IPS-NIHi7 (cell line): ENCODE results near the gene CIC.
"Not testable (repeated sequence)": the region's sequence is repeated elsewhere in the genome, so short reads cannot be mapped to it uniquely, and the experiment has no call there.

Experiments
- DNase-seq: peaks from one replicate; pipeline ENCODE4 v3.0.0; 2012; ENCODE audit warnings: mixed read lengths; ENCODE audit errors: extremely low spot score

CIC gene

GRCh38 chr19:42313096-42313839, 44.2 kb downstream of the CIC start, which contains the start of gene TMEM145:
TMEM145 (plus strand) TSS chr19:42313309; CDS start chr19:42313377, 68 bp downstream.
- peak; percentile 84 for DNase-seq

DNA sequence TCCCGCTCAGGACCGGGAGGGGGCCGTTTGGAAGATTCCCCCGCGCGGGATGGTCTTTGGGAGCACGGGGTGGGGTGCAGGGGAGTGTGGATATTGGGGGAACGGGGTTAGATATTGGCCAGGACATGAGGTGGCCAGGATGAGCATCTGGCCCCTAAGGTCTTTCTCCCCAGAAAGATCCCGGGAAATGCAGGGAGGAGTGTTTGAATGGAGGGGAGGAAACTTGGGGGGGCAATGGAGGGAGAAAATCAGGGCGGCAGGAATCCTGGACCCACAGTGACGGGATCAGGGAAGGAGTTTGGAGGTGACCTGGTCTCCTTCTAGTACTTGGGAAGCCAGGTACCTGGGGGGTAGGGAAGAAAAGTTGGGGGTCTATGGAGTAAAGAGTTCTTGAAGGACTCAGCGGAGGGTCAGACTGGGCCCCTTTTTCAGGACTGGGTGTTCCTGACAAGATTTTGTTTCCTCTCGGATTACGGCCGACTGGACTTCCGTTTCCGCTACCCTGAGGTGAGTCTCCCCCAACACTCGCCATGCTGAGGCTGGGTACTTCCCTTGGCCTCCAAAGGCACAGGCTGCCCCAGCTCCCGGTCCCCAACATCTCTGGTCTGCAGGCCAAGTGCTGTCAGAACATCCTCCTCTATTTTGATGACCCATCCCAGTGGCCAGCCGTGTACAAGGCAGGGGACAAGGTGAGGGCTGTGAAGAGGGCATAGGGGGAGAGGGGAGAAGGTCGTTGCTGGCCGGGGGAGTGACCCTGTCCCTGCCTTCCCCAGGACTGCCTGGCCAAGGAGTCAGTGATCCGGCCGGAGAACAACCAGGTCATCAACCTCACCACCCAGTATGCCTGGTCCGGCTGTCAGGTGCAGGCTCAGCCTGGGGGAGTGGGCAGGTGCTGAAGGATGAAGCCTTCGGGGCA, 45.0 kb downstream of the CIC start:
- no peak for DNase-seq

DNA sequence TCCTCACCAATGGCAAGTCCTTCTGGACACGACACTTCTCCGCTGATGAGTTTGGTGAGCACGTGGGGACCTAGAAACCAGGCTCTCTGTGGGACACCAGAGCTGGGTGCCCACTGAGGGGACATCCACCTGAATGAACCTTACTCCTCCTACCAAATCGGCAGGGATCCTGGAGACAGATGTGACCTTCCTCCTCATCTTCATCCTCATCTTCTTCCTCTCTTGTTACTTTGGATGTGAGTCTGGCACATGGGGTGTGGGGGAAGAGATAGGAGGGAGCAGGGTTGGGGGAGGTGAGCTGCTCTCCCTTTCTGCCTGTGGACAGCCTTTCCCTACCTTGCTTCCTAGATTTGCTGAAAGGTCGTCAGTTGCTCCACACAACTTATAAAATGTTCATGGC, 46.0 kb downstream of the CIC start:
- no peak for DNase-seq

DNA sequence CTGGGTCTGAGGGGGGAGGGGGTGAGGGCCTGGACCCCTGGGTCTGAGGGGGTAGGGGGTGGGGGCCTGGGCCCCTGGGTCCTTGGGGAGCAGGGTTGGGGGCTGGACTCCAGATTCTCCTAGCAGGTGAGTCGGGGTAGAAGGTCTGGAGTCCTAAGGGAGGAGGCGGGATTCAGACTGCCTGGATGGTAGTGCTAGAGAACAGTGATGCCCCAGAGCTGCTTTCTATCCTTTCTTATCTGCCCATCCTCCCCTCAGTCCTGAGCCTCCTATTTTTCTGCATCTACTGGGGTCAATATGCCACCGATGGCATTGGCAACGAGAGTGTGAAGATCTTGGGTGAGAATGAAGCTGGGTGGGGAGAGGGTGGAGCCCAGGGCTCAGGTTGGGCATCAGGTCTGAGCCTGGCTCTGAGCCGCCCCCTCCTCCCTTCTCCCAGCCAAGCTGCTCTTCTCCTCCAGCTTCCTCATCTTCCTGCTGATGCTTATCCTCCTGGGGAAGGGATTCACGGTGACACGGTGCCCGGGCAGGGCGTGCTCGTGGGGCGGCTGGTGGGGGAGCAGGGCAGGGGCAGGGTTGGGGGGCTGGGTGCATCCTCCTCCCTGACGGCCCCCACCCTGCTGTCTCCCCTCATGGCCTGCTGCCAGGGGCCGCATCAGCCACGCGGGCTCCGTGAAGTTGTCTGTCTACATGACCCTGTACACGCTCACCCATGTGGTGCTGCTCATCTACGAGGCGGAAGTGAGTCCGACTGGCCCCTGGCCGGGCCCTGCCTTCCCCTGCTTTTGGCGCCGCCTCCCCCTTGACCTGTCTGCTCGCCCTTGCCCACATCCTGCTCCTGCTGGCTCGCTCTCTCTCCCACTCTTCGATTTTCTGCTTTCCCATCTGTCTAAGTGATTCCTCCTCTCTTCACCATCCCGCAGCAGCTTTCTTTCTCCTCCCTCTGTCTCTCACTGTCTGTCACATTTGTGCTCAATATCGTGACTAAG, 47.5 kb downstream of the CIC start:
- DNase-seq = no peak

- no peak for DNase-seq
These were observed 48.5 kb downstream of the CIC start for GRCh38 chr19:42317535-42317934.

GRCh38 chr19:42322305-42322704, 53.3 kb downstream of the CIC start:
- no peak for DNase-seq

DNA sequence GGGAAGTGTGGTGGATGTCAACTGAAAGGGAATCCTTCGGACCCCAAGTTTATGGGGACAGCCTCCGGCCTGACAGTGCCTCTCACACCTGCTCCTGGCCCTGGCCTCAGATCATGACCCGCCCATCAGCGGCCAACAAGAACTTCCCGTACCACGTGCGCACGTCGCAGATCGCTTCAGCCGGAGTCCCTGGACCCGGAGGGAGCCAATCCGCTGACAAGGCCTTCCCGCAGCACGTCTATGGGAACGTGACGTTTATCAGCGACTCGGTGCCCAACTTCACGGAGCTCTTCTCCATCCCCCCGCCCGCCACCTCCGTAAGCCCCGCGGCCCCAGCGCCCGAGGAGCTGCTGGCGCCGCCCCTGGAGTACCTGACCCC, 54.4 kb downstream of the CIC start:
- DNase-seq = peak; percentile 66

- DNase-seq = no peak
These were observed 55.0 kb downstream of the CIC start for GRCh38 chr19:42323852-42324654.

DNA sequence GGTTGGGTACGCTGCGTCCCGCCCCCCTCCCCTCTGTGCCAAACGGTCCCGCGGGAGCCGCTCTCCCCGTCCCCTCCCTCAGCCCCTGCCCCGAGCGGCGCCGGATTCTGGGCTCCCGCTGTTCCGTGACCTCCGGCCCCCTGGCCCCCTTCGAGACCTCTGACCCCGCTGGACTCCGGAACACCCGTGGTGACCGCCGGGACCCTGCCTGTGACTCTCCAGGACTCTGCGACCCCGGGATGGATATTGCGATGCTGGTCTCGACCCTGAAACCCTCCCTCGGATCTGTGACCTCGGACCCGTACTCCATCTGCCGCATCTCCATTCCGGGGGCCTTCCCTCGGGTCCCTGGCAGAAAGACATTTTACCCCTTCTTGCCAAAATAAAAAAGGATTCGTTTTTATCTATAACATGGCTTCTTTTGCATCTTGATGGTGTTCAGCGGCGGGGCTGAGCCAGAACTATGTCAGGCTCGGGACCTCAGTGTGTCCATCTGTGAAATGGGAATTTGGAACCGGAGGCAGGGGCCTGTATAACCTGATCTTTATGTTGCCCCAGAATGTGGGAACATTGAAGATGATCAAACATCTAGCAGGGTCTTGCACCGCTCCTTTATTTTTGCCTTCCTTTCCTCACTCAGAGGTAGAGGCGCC, 55.7 kb downstream of the CIC start:
- DNase-seq = no peak

DNA sequence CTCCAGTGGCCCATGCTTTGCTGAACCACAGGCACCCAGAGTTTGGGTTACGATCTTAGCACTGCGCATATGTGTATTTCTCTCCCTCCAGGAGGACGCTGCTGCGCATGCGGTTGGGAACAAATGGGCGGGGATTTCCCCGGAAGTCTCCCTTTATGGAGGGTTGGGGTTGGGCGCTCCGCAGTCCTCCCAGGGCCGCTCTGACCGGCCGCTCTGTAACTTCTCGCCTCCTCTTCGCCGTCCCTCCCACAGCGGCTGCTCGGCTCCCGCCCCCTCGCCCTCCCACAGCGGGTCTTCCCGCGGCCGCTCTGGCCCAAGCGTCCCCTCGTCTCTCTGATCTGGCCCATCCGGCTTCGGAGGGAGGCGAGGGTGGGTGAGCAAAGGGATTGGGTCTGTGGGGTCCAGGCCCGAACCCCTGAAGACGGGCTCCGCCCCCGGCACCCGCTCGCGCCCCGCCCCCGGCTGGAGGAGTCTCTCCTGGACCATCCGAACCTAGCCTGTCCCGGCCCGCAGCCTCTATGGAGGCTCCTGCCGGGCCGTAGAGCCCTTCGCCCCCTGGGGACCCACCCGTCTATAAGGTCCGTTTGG, 56.4 kb downstream of the CIC start, which contains the start of gene MEGF8:
Gene MEGF8 (plus strand): TSS at position 328 of the 588 bp plus-strand sequence. CDS start 609 bp downstream, outside the sequence.
- DNase-seq = peak; percentile 99

- peak; percentile 56 for DNase-seq
These were observed 57.1 kb downstream of the CIC start for GRCh38 chr19:42325896-42326771.

GRCh38 chr19:42326969-42327368, 57.9 kb downstream of the CIC start:
- no peak for DNase-seq

GRCh38 chr19:42327381-42327780, 58.3 kb downstream of the CIC start:
- no peak for DNase-seq

DNA sequence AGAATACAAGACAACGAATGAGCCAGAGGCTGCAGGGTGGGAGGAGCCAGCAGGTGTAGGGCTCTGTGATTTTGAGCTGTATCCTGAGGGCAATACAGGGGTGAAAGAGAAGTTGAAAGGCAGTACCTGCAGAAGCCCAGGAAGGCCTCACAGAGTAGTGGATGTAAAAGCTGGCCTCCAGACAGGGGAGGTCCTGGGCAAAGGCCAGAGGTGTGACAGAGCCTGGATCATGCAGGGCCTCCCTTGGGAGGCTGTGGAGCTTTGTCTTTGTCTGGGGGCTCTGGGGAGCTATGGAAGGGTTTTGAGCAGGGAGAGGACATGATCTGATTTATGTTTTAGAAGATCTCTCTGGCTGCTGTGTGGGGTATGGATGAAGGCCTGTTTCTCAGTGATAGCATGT, 59.1 kb downstream of the CIC start:
- no peak for DNase-seq

DNA sequence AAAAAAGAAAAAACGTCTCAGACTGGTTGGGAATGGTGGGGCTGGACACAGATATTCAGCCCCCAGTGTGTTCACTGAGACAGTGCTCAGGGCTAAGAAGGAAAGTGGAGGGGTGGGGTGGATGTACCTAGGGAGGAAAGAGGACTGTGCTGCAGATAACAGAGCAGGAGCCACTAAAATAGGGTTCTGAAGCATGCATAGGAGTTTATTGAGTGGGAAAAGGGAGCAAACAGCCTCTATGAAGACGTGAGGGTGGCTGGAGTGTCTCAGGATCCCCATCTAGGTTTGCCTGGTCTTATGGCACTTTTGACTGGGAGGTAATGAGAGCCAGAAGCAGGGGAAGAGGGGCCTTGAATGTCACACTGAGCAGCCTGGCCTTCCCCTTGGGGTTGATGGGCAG, 59.8 kb downstream of the CIC start:
- no peak for DNase-seq

DNA sequence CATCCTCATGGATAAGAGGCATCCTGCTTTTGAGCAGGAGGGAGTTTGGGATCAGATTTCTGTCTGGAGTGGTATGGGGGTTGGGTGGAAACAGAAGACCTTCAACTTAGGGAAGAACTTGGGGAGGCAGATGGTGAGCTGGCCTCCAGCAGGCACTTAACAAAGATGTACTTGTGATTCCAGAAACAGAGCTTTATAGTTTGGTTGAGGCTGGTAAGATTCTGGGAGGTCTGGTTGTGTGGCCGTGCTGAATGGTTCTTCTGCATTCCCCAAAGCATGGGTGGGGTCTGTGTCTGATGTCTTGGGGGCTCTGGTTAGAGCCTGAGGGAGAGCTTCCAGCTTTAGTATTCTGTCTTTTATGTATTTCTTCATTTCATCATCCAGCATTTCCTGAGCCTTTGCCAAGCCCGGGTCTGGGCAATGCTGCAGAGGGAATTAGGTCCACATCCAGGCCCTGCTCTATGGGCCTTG, 61.2 kb downstream of the CIC start:
- no peak for DNase-seq

DNA sequence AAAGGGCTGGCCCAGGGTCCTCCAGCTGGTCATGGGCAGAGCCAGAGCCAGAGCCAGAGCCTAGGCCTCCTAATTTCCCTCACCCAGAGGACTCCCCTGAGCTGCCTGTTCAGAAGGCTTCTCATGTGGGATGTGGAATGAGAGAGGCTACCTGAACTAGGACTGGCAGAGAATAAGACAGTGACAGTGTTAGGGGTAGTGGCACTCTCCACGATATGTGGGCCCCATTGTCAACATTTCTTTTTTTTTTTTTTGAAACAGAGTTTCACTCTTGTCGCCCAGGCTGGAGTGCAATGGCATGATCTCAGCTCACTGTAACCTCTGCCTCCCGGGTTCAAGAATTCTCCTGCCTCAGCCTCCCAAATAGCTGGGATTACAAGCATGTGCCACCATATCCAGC, 62.3 kb downstream of the CIC start:
- DNase-seq = not testable (repeated sequence)

- no peak for DNase-seq
These were observed 63.0 kb downstream of the CIC start for GRCh38 chr19:42332059-42332458.

DNA sequence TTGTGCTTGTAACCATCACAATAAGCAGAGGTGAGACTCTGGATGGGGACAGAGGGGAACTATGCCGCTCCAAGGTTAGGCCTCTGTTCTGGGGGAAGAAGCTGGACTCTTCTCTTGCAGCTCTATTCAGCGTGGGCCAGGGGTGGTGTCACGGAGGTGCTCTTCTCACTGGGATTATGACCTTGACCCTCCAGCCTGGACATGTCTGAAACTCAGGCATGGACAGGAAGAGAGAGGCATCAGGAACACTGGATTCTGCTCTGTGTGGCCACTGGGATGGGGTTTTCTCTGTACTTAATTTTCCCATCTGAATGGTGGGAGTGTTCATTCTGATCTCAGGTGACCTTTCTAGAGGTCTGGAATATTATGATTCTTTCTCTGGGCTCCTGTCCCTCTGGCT, 64.0 kb downstream of the CIC start:
- no peak for DNase-seq
